ENCODE measurements around the gene ARL17B.
"Not testable (repeated sequence)": the region's sequence is repeated elsewhere in the genome, so short reads cannot be mapped to it uniquely, and the experiment has no call there.

Gene ARL17B

GRCh38 chr17:46361755-46362154 lies at the start of gene ARL17B:
Gene ARL17B (minus strand): TSS chr17:46361766. CDS start chr17:46358397, 3,369 bp downstream.
- DNase-seq = not testable (repeated sequence)

GRCh38 chr17:46409864-46410263 lies 48.3 kb upstream of the ARL17B start:
- DNase-seq = not testable (repeated sequence)

GRCh38 chr17:46407155-46407554 lies 45.6 kb upstream of the ARL17B start:
- not testable (repeated sequence) for DNase-seq

- DNase-seq = not testable (repeated sequence)
These were observed 39.6 kb upstream of the ARL17B start for GRCh38 chr17:46401033-46401787.

- DNase-seq = not testable (repeated sequence)
These were observed 39.0 kb upstream of the ARL17B start for GRCh38 chr17:46400543-46400942.

GRCh38 chr17:46399993-46400392 lies 38.4 kb upstream of the ARL17B start:
- not testable (repeated sequence) for DNase-seq

- DNase-seq = not testable (repeated sequence)
These were observed 34.7 kb upstream of the ARL17B start for GRCh38 chr17:46396292-46396691.

- DNase-seq = not testable (repeated sequence)
These were observed 32.1 kb upstream of the ARL17B start for GRCh38 chr17:46393702-46394101.

- not testable (repeated sequence) for DNase-seq
These were observed 23.9 kb upstream of the ARL17B start for GRCh38 chr17:46385491-46385890.

- not testable (repeated sequence) for DNase-seq
These were observed 21.6 kb upstream of the ARL17B start for GRCh38 chr17:46383118-46383517.

- DNase-seq = not testable (repeated sequence)
These were observed 11.9 kb upstream of the ARL17B start for GRCh38 chr17:46373418-46373817.

GRCh38 chr17:46372236-46373229 lies 11.0 kb upstream of the ARL17B start:
- DNase-seq = not testable (repeated sequence)

GRCh38 chr17:46367520-46367919 lies 6.0 kb upstream of the ARL17B start:
- not testable (repeated sequence) for DNase-seq

GRCh38 chr17:46361145-46361735 lies 326 bp downstream of the ARL17B start:
- DNase-seq = not testable (repeated sequence)

- not testable (repeated sequence) for DNase-seq
These were observed 7.7 kb downstream of the ARL17B start for GRCh38 chr17:46353856-46354255.

GRCh38 chr17:46349060-46349459 lies 12.5 kb downstream of the ARL17B start:
- not testable (repeated sequence) for DNase-seq

- DNase-seq = not testable (repeated sequence)
These were observed 13.2 kb downstream of the ARL17B start for GRCh38 chr17:46348345-46348744.

- DNase-seq = not testable (repeated sequence)
These were observed 19.4 kb downstream of the ARL17B start for GRCh38 chr17:46342131-46342530.

GRCh38 chr17:46341220-46341619 lies 20.3 kb downstream of the ARL17B start:
- not testable (repeated sequence) for DNase-seq

- DNase-seq = not testable (repeated sequence)
These were observed 66.7 kb downstream of the ARL17B start, which contains the start of gene LRRC37A for GRCh38 chr17:46294831-46295230. Gene LRRC37A (plus strand): TSS chr17:46295131. CDS start chr17:46295134, 3 bp downstream.

GRCh38 chr17:46291618-46292017 lies 69.9 kb downstream of the ARL17B start:
- not testable (repeated sequence) for DNase-seq

- DNase-seq = peak; percentile 93
These were observed 70.5 kb downstream of the ARL17B start for GRCh38 chr17:46290906-46291546.

Data from hematopoietic multipotent progenitor cell treated with erythropoietin and hydrocortisone succinate and interleukin-3 and kit ligand, for 4 days (in vitro differentiated cells).